ENCODE measurements around the gene IGF1R. TPM values are rescaled to one million over a fixed set of nuclear protein-coding genes. Genes with fewer than 3 reads are reported as not detected.

The IGF1R gene
- total RNA-seq, 1 donor from 2014 or later, result 37.4 TPM

GRCh38 chr15:98727115-98728040, 79.0 kb downstream of the IGF1R start:
- DNase-seq, result no peak

GRCh38 chr15:98728082-98728810, 79.9 kb downstream of the IGF1R start:
- no peak for DNase-seq

- DNase-seq, result no peak
These were observed 80.4 kb downstream of the IGF1R start for GRCh38 chr15:98728811-98729160.

GRCh38 chr15:98729446-98730042, 81.2 kb downstream of the IGF1R start:
- DNase-seq, result no peak

- DNase-seq, result no peak
These were observed 82.7 kb downstream of the IGF1R start for GRCh38 chr15:98730860-98731711.

GRCh38 chr15:98731712-98732450, 83.5 kb downstream of the IGF1R start:
- no peak for DNase-seq

GRCh38 chr15:98733098-98733497, 84.8 kb downstream of the IGF1R start:
- DNase-seq, result no peak

GRCh38 chr15:98734466-98735199, 86.3 kb downstream of the IGF1R start:
- no peak for DNase-seq

- no peak for DNase-seq
These were observed 87.0 kb downstream of the IGF1R start for GRCh38 chr15:98735304-98735703.

- no peak for DNase-seq
These were observed 87.7 kb downstream of the IGF1R start for GRCh38 chr15:98735895-98736617.

GRCh38 chr15:98737159-98737558, 88.8 kb downstream of the IGF1R start:
- DNase-seq, result no peak

- DNase-seq, result no peak
These were observed 89.4 kb downstream of the IGF1R start for GRCh38 chr15:98737721-98738120.

- no peak for DNase-seq
These were observed 90.5 kb downstream of the IGF1R start for GRCh38 chr15:98738689-98739401.

- DNase-seq, result no peak
These were observed 92.0 kb downstream of the IGF1R start for GRCh38 chr15:98740295-98740694.

GRCh38 chr15:98740963-98741362, 92.6 kb downstream of the IGF1R start:
- DNase-seq, result no peak

- DNase-seq, result no peak
These were observed 94.8 kb downstream of the IGF1R start for GRCh38 chr15:98743177-98743576.

GRCh38 chr15:98744506-98744905, 96.2 kb downstream of the IGF1R start:
- DNase-seq, result no peak

GRCh38 chr15:98745179-98745578, 96.8 kb downstream of the IGF1R start:
- DNase-seq, result no peak

GRCh38 chr15:98745650-98746374, 97.5 kb downstream of the IGF1R start:
- no peak for DNase-seq

Data from occipital lobe (tissue), 2 donors.